Endodermal cell (in vitro differentiated cells): ENCODE results near the gene NCOA5. TPM values are rescaled to one million over a fixed set of nuclear protein-coding genes. Genes with fewer than 3 reads are reported as not detected.
A peak's percentile ranks its signal among the peaks of the same experiment; 100 is the strongest.

Experiments
- DNase-seq: peaks from one replicate; pipeline ENCODE4 v3.0.0-alpha.2; 2017
- H3K27ac ChIP-seq: 2 replicates; pipeline ENCODE4 v1.5.1; 2013; ENCODE audit warnings: mild to moderate bottlenecking, low read depth, low read length, moderate library complexity
- H3K27me3 ChIP-seq: 2 replicates; pipeline ENCODE4 v1.6.1; 2013; ENCODE audit warnings: mild to moderate bottlenecking, low read length, moderate library complexity; ENCODE audit not compliant: insufficient read depth, control insufficient read depth, poor library complexity, severe bottlenecking
- H3K36me3 ChIP-seq: 2 replicates; pipeline ENCODE4 v1.7.0; 2013; ENCODE audit warnings: mild to moderate bottlenecking, low read length, moderate library complexity; ENCODE audit not compliant: control insufficient read depth, insufficient read depth
- H3K4me1 ChIP-seq: one replicate; pipeline ENCODE4 v1.7.0; 2013; ENCODE audit warnings: low read length; ENCODE audit not compliant: control insufficient read depth, insufficient read depth
- H3K4me3 ChIP-seq: 2 replicates; pipeline ENCODE4 v1.5.1; 2013; ENCODE audit warnings: mild to moderate bottlenecking, low read length, moderate library complexity
- H3K9ac ChIP-seq: 2 replicates; pipeline ENCODE4 v1.6.1; 2013; ENCODE audit warnings: mild to moderate bottlenecking, low read length, moderate library complexity; ENCODE audit not compliant: poor library complexity, severe bottlenecking; ENCODE audit errors: extremely low read depth
- H3K9me3 ChIP-seq: 2 replicates; pipeline ENCODE4 v1.6.1; 2013; ENCODE audit warnings: mild to moderate bottlenecking, low read length, moderate library complexity; ENCODE audit not compliant: control insufficient read depth
- H3K27ac Mint-ChIP-seq: 2 replicates; pipeline ENCODE4 v1.8.0; 2020; ENCODE audit warnings: mixed read lengths
- H3K27me3 Mint-ChIP-seq: 2 replicates; pipeline ENCODE4 v1.8.0; 2021; ENCODE audit warnings: mild to moderate bottlenecking, mixed read lengths; ENCODE audit not compliant: insufficient read depth
- H3K36me3 Mint-ChIP-seq: 2 replicates; pipeline ENCODE4 v1.8.0; 2020; ENCODE audit warnings: low read depth, mixed read lengths
- H3K4me1 Mint-ChIP-seq: 2 replicates; pipeline ENCODE4 v1.8.0; 2020; ENCODE audit warnings: mixed read lengths
- H3K4me3 Mint-ChIP-seq: 2 replicates; pipeline ENCODE4 v1.8.0; 2020; ENCODE audit warnings: mild to moderate bottlenecking, moderate library complexity, mixed read lengths
- H3K9me3 Mint-ChIP-seq: 2 replicates; pipeline ENCODE4 v1.8.0; 2020; ENCODE audit warnings: mild to moderate bottlenecking, mixed read lengths
- WGBS, 2 experiments: methylation state at CpG; one replicate each; pipeline versions ENCODE4 v1.1.5 to v1.1.7; 2013; ENCODE audit warnings: missing lambda C conversion rate in 2 of 2, mixed read lengths in 1 of 2; ENCODE audit not compliant: insufficient coverage in 1 of 2, insufficient read length in 1 of 2; 5-methylcytosine and 5-hydroxymethylcytosine counted together
- total RNA-seq, 2 donors: library from RNA; stranded (reverse); fragmentation: NEBNext Ultra II Directional in 1 of 2; extraction: Animal tissue kit (Norgen Biotek cat#: 25700) in 1 of 2; gene quantifications; 2 replicates in 1 of 2; 3 replicates in 1 of 2; pipeline ENCODE4 v1.2.1, GENCODE V29; 2021
- TF ChIP-seq, protein P1 (sequence below): fragments of 200-600 bp; sonication (generic); conservative IDR thresholded peaks from 2 replicates; pipeline ENCODE4 v1.5.0; 2021; ENCODE audit warnings: antibody characterized with exemption, mild to moderate bottlenecking

The NCOA5 gene
- total RNA-seq, 2 donors from 2014 or later: 19.3 to 28.7 TPM

DNA sequence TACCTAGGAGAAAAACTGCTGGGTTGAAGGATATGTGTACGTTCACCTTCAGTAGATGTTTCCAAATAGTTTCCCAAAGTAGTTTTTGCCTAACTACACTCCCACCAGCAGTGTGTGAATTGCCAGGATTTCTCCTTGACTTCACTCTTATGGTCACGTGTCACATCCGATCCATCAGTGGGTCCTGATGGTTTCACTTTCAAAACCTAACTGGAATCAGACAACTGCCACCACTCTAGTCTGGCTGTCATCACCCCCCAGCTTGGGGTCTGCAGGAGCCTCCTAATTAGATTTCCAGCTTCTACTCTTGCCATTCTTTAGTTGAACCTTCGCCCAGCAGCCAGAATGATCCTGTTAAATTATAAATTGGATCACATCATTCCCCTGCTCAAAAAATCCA lies 69.2 kb downstream of the NCOA5 start:
- no peaks in the 10 kb centered on the region for H3K9me3 Mint-ChIP-seq
- peak overlapping the region; percentile 68 for H3K4me3 Mint-ChIP-seq
- Histone ChIP-seq H3K36me3 (no peaks in the 10 kb centered on the region), H3K9me3 (no peaks in the 10 kb centered on the region), H3K4me1 (no peaks in the 10 kb centered on the region), H3K4me3 (no peak overlapping the region), H3K27me3 (peaks cover 27% of the 10 kb centered on the region), H3K9ac (no peak overlapping the region), H3K27ac (no peak overlapping the region)
- no peak overlapping the region for H3K27ac Mint-ChIP-seq
- TF ChIP-seq, protein P1, sequence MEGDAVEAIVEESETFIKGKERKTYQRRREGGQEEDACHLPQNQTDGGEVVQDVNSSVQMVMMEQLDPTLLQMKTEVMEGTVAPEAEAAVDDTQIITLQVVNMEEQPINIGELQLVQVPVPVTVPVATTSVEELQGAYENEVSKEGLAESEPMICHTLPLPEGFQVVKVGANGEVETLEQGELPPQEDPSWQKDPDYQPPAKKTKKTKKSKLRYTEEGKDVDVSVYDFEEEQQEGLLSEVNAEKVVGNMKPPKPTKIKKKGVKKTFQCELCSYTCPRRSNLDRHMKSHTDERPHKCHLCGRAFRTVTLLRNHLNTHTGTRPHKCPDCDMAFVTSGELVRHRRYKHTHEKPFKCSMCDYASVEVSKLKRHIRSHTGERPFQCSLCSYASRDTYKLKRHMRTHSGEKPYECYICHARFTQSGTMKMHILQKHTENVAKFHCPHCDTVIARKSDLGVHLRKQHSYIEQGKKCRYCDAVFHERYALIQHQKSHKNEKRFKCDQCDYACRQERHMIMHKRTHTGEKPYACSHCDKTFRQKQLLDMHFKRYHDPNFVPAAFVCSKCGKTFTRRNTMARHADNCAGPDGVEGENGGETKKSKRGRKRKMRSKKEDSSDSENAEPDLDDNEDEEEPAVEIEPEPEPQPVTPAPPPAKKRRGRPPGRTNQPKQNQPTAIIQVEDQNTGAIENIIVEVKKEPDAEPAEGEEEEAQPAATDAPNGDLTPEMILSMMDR: no peak
- 88 to 93% methylated on average over 3 to 4 of the region's 4 CpGs for WGBS, 2 experiments
- H3K36me3 Mint-ChIP-seq: no peaks in the 10 kb centered on the region
- peaks cover 29% of the 10 kb centered on the region for H3K27me3 Mint-ChIP-seq
- peaks cover 5% of the 10 kb centered on the region for H3K4me1 Mint-ChIP-seq
- DNase-seq: no peak

DNA sequence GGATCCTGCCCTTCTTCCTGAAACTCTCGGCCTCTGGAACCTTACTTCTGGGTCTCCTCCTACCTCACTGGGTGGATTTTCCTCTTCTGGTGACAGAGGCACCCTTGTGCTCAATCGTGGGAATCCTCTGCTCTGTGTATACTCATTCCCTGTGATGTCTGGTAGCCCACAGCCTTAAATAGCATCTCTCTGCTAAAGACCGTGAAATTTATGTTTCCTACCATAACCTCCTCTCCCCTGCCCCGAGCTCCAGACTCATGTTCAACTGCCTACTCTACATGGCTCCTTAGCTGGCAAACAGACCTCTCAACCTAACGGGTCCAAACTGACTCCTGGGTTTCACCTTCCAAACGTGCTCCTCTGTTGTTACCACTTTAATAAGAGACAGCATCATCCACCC lies 71.2 kb downstream of the NCOA5 start:
- Histone ChIP-seq H3K27ac (no peak overlapping the region), H3K27me3 (peaks cover 14% of the 10 kb centered on the region), H3K36me3 (no peaks in the 10 kb centered on the region), H3K9ac (no peak overlapping the region), H3K4me1 (no peaks in the 10 kb centered on the region), H3K9me3 (no peaks in the 10 kb centered on the region), H3K4me3 (no peak overlapping the region)
- H3K36me3 Mint-ChIP-seq: no peaks in the 10 kb centered on the region
- H3K27ac Mint-ChIP-seq: no peak overlapping the region
- TF ChIP-seq, protein P1: no peak
- peaks cover 9% of the 10 kb centered on the region for H3K4me1 Mint-ChIP-seq
- WGBS, 2 experiments: 79 to 95% methylated on average over 6 of the region's 6 CpGs
- peaks cover 18% of the 10 kb centered on the region for H3K27me3 Mint-ChIP-seq
- no peak overlapping the region for H3K4me3 Mint-ChIP-seq
- DNase-seq: no peak
- no peaks in the 10 kb centered on the region for H3K9me3 Mint-ChIP-seq

DNA sequence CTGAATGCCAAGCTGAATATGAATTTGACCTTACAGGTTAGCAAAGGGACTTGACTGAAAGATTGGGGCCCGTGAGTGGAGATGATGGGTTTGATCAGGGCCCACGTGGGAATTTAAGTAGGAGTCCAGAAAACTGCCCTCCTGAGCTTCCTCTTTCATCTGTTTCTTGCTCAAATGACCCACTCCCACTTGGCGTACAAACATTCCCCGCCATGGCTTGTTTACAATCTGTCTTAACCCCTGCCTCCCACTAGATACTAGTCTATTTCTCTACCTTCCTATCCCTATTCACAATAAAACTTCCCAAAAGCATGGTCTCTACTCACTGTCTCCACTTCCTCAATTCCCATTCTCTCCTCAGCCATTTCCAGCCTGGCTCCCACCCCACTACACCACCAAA lies 71.7 kb downstream of the NCOA5 start:
- Histone ChIP-seq H3K9me3 (no peaks in the 10 kb centered on the region), H3K36me3 (no peaks in the 10 kb centered on the region), H3K4me3 (no peak overlapping the region), H3K4me1 (no peaks in the 10 kb centered on the region), H3K27ac (no peak overlapping the region), H3K9ac (no peak overlapping the region), H3K27me3 (peaks cover 9% of the 10 kb centered on the region)
- no peak for DNase-seq
- TF ChIP-seq, protein P1: no peak
- Mint-ChIP-seq H3K36me3 (no peaks in the 10 kb centered on the region), H3K27ac (no peak overlapping the region), H3K4me1 (peaks cover 9% of the 10 kb centered on the region), H3K4me3 (no peak overlapping the region), H3K27me3 (peaks cover 17% of the 10 kb centered on the region), H3K9me3 (no peaks in the 10 kb centered on the region)
- 88 to 93% methylated on average over 2 to 4 of the region's 4 CpGs for WGBS, 2 experiments
